Gastroesophageal sphincter (tissue), 3 donors: ENCODE measurements around the gene TUBA1A.

ENCODE experiments used
- POLR2AphosphoS5 ChIP-seq: sonication (generic); formaldehyde crosslinking; IDR thresholded peaks from one replicate; pipeline ENCODE4 v1.6.1; 2017; ENCODE audit warnings: antibody characterized with exemption
- TF ChIP-seq, protein P1 (sequence below), 4 experiments: fragments of 200-600 bp in 2 of 4; fragments of 450-650 bp in 2 of 4; sonication (generic) in 1 of 4; IDR thresholded peaks; one replicate each; pipeline ENCODE4 v1.5.1; 2017 to 2019; ENCODE audit warnings: antibody characterized with exemption in 4 of 4, mild to moderate bottlenecking in 2 of 4, moderate library complexity in 2 of 4

DNA sequence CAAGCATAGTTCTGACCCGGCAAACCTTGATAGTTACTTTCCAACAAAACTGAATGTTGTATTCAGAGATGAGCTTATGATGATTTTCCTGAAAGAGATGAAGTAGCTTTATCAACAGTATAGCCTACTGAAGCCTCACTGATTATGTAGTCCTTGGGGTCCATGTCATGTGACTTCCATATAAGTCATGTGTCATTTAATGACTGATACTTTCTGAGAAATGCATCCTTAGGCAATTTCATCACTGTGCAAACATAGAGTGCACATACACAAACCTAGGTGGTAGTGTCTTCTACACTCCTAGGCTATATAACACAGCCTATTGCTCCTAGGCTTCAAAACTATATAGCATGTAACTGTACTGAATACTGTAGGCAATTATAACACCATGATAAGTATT lies 47.5 kb upstream of the TUBA1A start:
- no peak for TF ChIP-seq POLR2AphosphoS5
- TF ChIP-seq, protein P1, sequence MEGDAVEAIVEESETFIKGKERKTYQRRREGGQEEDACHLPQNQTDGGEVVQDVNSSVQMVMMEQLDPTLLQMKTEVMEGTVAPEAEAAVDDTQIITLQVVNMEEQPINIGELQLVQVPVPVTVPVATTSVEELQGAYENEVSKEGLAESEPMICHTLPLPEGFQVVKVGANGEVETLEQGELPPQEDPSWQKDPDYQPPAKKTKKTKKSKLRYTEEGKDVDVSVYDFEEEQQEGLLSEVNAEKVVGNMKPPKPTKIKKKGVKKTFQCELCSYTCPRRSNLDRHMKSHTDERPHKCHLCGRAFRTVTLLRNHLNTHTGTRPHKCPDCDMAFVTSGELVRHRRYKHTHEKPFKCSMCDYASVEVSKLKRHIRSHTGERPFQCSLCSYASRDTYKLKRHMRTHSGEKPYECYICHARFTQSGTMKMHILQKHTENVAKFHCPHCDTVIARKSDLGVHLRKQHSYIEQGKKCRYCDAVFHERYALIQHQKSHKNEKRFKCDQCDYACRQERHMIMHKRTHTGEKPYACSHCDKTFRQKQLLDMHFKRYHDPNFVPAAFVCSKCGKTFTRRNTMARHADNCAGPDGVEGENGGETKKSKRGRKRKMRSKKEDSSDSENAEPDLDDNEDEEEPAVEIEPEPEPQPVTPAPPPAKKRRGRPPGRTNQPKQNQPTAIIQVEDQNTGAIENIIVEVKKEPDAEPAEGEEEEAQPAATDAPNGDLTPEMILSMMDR (IDR thresholded peaks at IDR 0.05) = no peak
